ENCODE data around the gene DEPP1. TPM values are rescaled to one million over a fixed set of nuclear protein-coding genes. Genes with fewer than 3 reads are reported as not detected.

The DEPP1 gene
- total RNA-seq, 4 donors from 2014 or later = 8.2 to 266 (median 52.8) TPM

- Histone ChIP-seq H3K4me3 (no peak overlapping the region), H3K27ac (peak overlapping the region in 1 of 2 donors; percentile 16), H3K4me1 (peaks cover 0 to 5% of the 10 kb centered on the region in 2 donors), H3K27me3 (no peaks in the 10 kb centered on the region), H3K36me3 (no peaks in the 10 kb centered on the region), H3K9me3 (no peaks in the 10 kb centered on the region)
- intact Hi-C loops (cut with DNase I; ENCODE audit: low total_unique reads) = no loop called here
- TF ChIP-seq CTCF (IDR thresholded peaks at IDR 0.05) = no peak
- no peak for TF ChIP-seq POLR2A (IDR thresholded peaks at IDR 0.05)
- DNase-seq = peak in 1 of 2 donors; percentile 14
These were observed 6.6 kb upstream of the DEPP1 start for GRCh38 chr10:44985175-44985681.

- Histone ChIP-seq H3K4me1 (peaks cover 1 to 5% of the 10 kb centered on the region in 2 donors), H3K36me3 (no peaks in the 10 kb centered on the region)
- intact Hi-C loops (cut with DNase I; ENCODE audit: low total_unique reads) = no loop called here
These were observed 6.1 kb upstream of the DEPP1 start for GRCh38 chr10:44984671-44985101.

GRCh38 chr10:44983895-44984278, 5.3 kb upstream of the DEPP1 start:
- no peak overlapping the region for H3K4me3 ChIP-seq
- no peaks in the 10 kb centered on the region for H3K36me3 ChIP-seq
- H3K4me1 ChIP-seq = peaks cover 5 to 9% of the 10 kb centered on the region in 2 donors
- intact Hi-C loops (cut with DNase I; ENCODE audit: low total_unique reads) = no loop called here
- TF ChIP-seq CTCF (IDR thresholded peaks at IDR 0.05) = no peak
- no peak for TF ChIP-seq POLR2A (IDR thresholded peaks at IDR 0.05)
- H3K27ac ChIP-seq = no peak overlapping the region
- peak in 1 of 2 donors; percentile 11 for DNase-seq
- no peaks in the 10 kb centered on the region for H3K27me3 ChIP-seq
- no peaks in the 10 kb centered on the region for H3K9me3 ChIP-seq

More at GRCh38 chr10:44984671-44985101, 6.1 kb upstream of the DEPP1 start:
- TF ChIP-seq CTCF (IDR thresholded peaks at IDR 0.05) = no peak
- TF ChIP-seq POLR2A (IDR thresholded peaks at IDR 0.05) = no peak
- DNase-seq = no peak
- no peaks in the 10 kb centered on the region for H3K27me3 ChIP-seq
- H3K4me3 ChIP-seq = no peak overlapping the region
- H3K9me3 ChIP-seq = no peaks in the 10 kb centered on the region
- no peak overlapping the region for H3K27ac ChIP-seq

- Histone ChIP-seq H3K4me3 (no peak overlapping the region), H3K27ac (no peak overlapping the region), H3K27me3 (no peaks in the 10 kb centered on the region), H3K4me1 (peaks cover 5 to 10% of the 10 kb centered on the region in 2 donors), H3K9me3 (no peaks in the 10 kb centered on the region), H3K36me3 (no peaks in the 10 kb centered on the region)
- intact Hi-C loops (cut with DNase I; ENCODE audit: low total_unique reads) = no loop called here
- DNase-seq = peak in 1 of 2 donors; percentile 11
- TF ChIP-seq POLR2A (IDR thresholded peaks at IDR 0.05) = no peak
- no peak for TF ChIP-seq CTCF (IDR thresholded peaks at IDR 0.05)
These were observed 4.7 kb upstream of the DEPP1 start for GRCh38 chr10:44983066-44983894.

GRCh38 chr10:44982496-44982895, 3.9 kb upstream of the DEPP1 start:
- Histone ChIP-seq H3K4me3 (no peak overlapping the region), H3K27me3 (no peaks in the 10 kb centered on the region), H3K36me3 (no peaks in the 10 kb centered on the region), H3K27ac (peak overlapping the region; percentile 22 to 100), H3K4me1 (peaks cover 5 to 10% of the 10 kb centered on the region in 2 donors), H3K9me3 (no peaks in the 10 kb centered on the region)
- intact Hi-C loops (cut with DNase I; ENCODE audit: low total_unique reads) = no loop called here
- TF ChIP-seq CTCF (IDR thresholded peaks at IDR 0.05) = no peak
- no peak for TF ChIP-seq POLR2A (IDR thresholded peaks at IDR 0.05)
- DNase-seq = peak; percentile 15 to 23
